NCI-H460 (cell line): Measurements from ENCODE around the gene ELOVL1. TPM values are rescaled to one million over a fixed set of nuclear protein-coding genes. Genes with fewer than 3 reads are reported as not detected.

ENCODE experiments used
- DNase-seq: peaks from one replicate; pipeline ENCODE4 v3.0.0-alpha.2; 2016; ENCODE audit warnings: low read depth; ENCODE audit errors: extremely low read depth
- total RNA-seq: library from RNA; depleted of rRNA; stranded (reverse); fragments of >200 nt; shearing (Covaris generic); gene quantifications from 2 replicates; pipeline ENCODE4 v1.2.3, GENCODE V29; 2014

The ELOVL1 gene
- total RNA-seq, 1 experiment from 2014 or later: 69.5 TPM

GRCh38 chr1:43331688-43332087, 36.1 kb downstream of the ELOVL1 start:
- DNase-seq: no peak

DNA sequence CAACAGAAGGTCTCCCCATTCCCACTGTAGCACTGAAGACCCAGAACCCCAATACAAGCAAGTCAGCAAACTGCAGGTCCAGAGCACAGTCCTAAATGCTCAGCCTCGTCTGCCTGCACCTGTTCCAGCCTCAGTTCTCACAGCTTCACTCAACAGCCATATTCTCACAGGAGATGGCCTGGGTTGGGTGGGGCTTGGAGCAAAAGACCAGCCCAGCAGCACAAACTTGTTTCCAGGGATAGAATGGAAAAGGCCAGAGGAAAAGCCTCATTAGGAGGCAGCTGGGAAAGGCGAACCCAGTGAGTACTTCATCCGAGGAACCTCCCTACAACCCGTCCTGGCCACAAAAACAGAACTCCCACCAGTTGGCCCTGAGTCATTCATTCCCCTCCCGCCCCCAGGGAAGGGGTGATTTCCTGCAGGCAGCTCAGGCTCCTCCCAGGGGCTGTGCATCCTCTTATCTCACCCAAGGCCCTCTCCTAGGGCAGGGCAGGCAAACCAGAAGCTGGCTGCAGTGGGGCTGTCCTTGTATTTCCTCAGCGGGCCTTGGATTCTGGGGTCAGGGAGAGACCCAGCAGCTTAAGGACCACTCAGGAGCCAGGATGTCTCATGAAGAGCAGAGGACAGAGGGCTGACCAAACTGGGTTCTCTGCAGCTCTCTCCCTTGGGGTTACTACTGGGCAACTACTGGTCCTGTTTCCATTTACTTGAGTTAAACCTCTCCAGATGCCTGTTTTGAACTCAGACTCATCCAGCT, 37.6 kb downstream of the ELOVL1 start:
- DNase-seq: no peak

DNA sequence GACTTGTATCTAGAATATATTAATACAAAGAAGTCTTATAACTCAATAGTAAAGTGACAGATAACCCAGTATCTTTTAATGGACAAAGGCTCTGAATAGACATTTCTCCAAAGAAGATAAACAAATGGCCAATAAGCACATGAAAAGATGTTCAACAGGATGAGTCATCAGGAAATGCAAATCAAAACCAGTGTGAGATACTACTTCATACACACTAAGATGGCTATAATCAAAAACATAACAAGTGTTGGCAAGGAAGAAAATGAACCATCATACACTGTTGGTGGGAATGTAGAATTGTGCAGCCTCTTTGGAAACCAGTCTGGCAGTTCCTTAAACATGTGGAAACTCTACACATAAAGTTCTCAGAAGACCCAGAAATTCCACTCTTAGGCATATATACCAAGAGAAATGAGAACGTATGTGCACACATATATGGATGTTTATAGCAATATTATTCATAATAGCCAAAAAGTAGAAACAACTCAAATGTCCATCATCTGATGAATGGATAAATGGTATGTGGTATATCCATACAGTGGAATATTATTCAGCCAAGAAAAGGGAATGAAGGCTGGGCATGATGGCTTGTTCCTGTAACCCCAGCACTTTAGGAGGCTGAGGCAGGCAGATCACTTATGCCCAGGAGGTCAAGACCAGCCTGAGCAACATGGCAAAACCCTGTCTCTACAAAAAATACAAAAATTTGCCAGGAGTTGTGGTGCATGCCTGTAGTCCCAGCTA, 40.1 kb downstream of the ELOVL1 start:
- DNase-seq: no peak

DNA sequence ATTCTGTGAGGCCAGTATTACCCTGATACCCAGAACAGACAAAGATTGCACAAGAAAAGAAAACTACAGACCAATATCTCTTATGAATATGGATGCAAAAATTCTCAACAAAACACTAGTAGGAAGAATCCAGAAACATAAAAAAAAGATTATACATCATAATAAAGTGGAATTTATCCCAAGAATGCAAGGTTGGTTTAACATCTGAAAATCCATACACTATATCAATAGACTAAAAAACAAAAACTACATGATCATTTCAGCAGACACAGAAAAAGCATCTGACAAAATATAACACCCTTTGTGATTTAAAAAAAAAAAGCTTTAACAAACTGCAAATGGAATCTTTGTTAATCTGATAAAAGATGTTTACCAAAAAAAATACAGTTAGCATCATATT, 42.4 kb downstream of the ELOVL1 start:
- DNase-seq: no peak

- DNase-seq: no peak
Observed at GRCh38 chr1:43324810-43325209, 43.0 kb downstream of the ELOVL1 start.

DNA sequence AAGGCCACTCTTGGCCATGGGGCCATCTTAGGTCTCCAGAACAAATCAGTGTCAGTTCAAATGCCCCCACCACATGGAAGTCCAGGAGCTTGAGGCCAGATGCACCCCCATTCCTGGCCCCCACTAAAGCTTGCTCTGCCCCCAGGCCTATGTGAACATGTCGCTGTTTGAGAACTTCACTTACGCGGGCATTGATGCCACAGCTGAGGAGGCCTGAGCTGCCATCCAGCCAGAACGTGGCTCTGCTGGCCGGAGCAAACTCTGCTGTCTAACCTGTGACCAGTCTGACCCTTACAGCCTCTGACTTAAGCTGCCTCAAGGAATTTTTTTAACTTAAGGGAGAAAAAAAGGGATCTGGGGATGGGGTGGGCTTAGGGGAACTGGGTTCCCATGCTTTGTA, 45.3 kb downstream of the ELOVL1 start:
- no peak for DNase-seq

- DNase-seq: no peak
Observed at GRCh38 chr1:43321331-43321891, 46.4 kb downstream of the ELOVL1 start.

DNA sequence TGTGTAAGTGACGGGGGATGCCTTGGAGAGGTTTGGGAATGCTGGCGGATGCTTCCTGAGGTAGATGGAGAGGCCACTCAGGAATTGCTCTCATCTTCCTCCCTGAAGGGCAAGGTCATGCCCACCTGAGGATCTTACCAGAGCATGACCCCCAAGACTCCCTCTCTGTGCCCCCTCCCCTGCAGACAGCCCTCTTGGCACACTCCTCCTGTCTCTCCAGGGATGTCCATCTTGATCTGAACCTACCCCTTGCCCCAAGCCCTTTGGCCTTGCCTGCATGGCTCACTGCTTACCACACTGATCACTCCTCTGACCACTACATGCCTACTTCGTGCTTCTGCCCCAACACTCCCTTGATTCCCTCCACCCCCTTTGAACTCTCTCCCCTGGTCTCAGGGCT, 48.0 kb downstream of the ELOVL1 start:
- DNase-seq: no peak

- no peak for DNase-seq
Observed at GRCh38 chr1:43319288-43319687, 48.5 kb downstream of the ELOVL1 start.

GRCh38 chr1:43318831-43319230, 49.0 kb downstream of the ELOVL1 start:
- no peak for DNase-seq

GRCh38 chr1:43317817-43318471, 49.9 kb downstream of the ELOVL1 start:
- no peak for DNase-seq

- DNase-seq: no peak
Observed at GRCh38 chr1:43316738-43317520, 50.9 kb downstream of the ELOVL1 start.

GRCh38 chr1:43315963-43316737, 51.7 kb downstream of the ELOVL1 start:
- no peak for DNase-seq

- no peak for DNase-seq
Observed at GRCh38 chr1:43315481-43315880, 52.3 kb downstream of the ELOVL1 start.

GRCh38 chr1:43314233-43314632, 53.6 kb downstream of the ELOVL1 start:
- no peak for DNase-seq

DNA sequence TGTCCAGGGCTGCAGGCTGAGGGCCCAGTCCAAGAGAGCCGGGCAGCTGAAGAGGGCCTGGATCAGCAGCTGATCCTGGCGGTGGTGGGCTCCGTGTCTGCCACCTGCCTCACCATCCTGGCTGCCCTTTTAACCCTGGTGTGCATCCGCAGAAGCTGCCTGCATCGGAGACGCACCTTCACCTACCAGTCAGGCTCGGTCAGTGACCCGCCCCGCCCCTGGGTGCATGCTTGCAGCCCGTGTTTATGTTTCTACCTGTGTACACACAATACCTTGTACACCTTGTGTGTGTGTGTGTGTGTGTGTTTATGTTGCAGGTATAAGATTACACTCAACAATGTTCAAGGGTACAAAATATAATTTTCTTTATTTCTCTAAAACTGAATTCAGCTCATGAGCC, 54.0 kb downstream of the ELOVL1 start:
- no peak for DNase-seq
